Left ventricle myocardium inferior (tissue), 1 donor: ENCODE data around the gene HMGB1. TPM values are rescaled to one million over a fixed set of nuclear protein-coding genes. Genes with fewer than 3 reads are reported as not detected.

Experiments used
- DNase-seq: peaks from one replicate; pipeline ENCODE4 v3.0.0-alpha.2; 2020
- H3K27ac ChIP-seq: fragments of 200-600 bp; replicated peaks from 2 replicates; pipeline ENCODE4 v1.8.0; 2021
- H3K27me3 ChIP-seq: fragments of 200-600 bp; 2 replicates; pipeline ENCODE4 v1.8.0; 2021; ENCODE audit warnings: low read depth
- H3K36me3 ChIP-seq: fragments of 200-600 bp; 2 replicates; pipeline ENCODE4 v1.8.0; 2021
- H3K4me1 ChIP-seq: fragments of 200-600 bp; 2 replicates; pipeline ENCODE4 v1.8.0; 2021
- H3K4me3 ChIP-seq: fragments of 200-600 bp; 2 replicates; pipeline ENCODE4 v1.8.0; 2021; ENCODE audit warnings: mild to moderate bottlenecking, moderate library complexity
- H3K9me3 ChIP-seq: fragments of 200-600 bp; replicated peaks from 2 replicates; pipeline ENCODE4 v1.8.0; 2021
- CTCF ChIP-seq: fragments of 200-600 bp; IDR thresholded peaks from 2 replicates; pipeline ENCODE4 v1.8.0; 2021; ENCODE audit warnings: antibody characterized with exemption, mild to moderate bottlenecking, borderline replicate concordance
- intact Hi-C: fragments of 100-400 bp; cut with micrococcal nuclease; formaldehyde crosslinking; loops from one replicate; pipeline ENCODE4 v1.11.0; 2022
- total RNA-seq: library from RNA; stranded (reverse); fragmentation: NEBNext Ultra II Directional; extraction: Animal tissue kit (Norgen Biotek cat#: 25700); gene quantifications from one replicate; pipeline ENCODE4 v1.2.1, GENCODE V29; 2021
- donor health status: DM: no; HTN: yes; CAD: no; lungs with severe emphysema.

Gene HMGB1
- total RNA-seq, 1 donor from 2014 or later, result 161 TPM

- Histone ChIP-seq H3K27me3 (no peaks in the 10 kb centered on the region), H3K36me3 (no peaks in the 10 kb centered on the region), H3K9me3 (no peaks in the 10 kb centered on the region), H3K4me3 (no peak overlapping the region), H3K27ac (no peak overlapping the region), H3K4me1 (peaks cover 15% of the 10 kb centered on the region)
- intact Hi-C loops, result loop anchor here (10.0 kb wide), 1 partner anchor 47 kb away; the partner anchor contains the start of gene HMGB1
- no peak for DNase-seq
- no peak for TF ChIP-seq CTCF
Observed at GRCh38 chr13:30418075-30418716, 47.5 kb downstream of the HMGB1 start.

DNA sequence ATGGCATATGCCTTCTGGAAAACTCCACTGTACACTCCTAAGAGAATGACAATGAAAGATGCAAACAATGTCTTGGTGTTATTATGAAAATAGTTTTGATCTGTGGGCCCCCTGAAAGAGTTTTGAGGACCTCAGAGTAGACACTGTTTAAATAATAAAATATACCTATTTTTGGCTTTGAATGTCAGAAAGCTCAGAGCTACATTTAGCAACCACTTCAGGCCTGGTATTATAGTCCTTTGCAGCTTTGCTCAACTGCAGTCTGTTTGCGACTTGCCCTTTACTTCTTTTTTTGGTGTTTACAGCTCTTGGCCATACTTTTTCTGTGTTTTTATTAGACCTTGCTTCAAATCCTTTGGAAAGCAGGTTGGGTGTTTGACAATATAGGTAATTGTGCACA is 49.3 kb downstream of the HMGB1 start:
- no peak overlapping the region for H3K27ac ChIP-seq
- H3K4me1 ChIP-seq, result peaks cover 9% of the 10 kb centered on the region
- no peaks in the 10 kb centered on the region for H3K36me3 ChIP-seq
- no peaks in the 10 kb centered on the region for H3K9me3 ChIP-seq
- TF ChIP-seq CTCF, result no peak
- intact Hi-C loops, result loop anchor here (10.0 kb wide), 1 partner anchor 48 kb away; the partner anchor contains the start of gene HMGB1
- no peak for DNase-seq
- H3K4me3 ChIP-seq, result no peak overlapping the region
- H3K27me3 ChIP-seq, result no peaks in the 10 kb centered on the region

GRCh38 chr13:30415430-30416030 is 50.2 kb downstream of the HMGB1 start:
- Histone ChIP-seq H3K4me1 (no peaks in the 10 kb centered on the region), H3K36me3 (no peaks in the 10 kb centered on the region), H3K9me3 (no peaks in the 10 kb centered on the region), H3K27ac (no peak overlapping the region), H3K27me3 (no peaks in the 10 kb centered on the region), H3K4me3 (no peak overlapping the region)
- intact Hi-C loops, result loop anchor here (10.0 kb wide), 1 partner anchor 49 kb away; the partner anchor contains the start of gene HMGB1
- no peak for TF ChIP-seq CTCF
- no peak for DNase-seq

DNA sequence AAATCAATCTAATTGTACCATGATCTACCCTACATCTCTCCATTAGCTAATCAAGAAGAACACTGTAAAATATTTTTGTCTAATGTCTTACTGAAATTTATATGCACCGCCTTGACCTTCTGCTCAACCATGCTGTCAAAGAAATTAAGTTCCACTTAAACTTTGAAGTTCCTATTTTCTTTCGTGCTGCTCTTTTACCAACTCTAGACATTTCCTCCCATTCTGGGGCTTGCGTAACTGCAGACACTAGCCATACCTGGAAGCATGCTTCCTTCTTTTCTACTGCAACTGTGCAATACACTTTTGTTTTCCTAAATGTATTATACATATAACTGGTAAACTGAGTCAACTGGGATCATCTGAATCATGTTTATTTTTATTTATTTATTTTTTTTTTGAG is 51.9 kb downstream of the HMGB1 start:
- intact Hi-C loops, result loop anchor here (10.0 kb wide), 1 partner anchor 51 kb away; the partner anchor contains the start of gene HMGB1
- H3K4me3 ChIP-seq, result no peak overlapping the region
- H3K9me3 ChIP-seq, result no peaks in the 10 kb centered on the region
- H3K36me3 ChIP-seq, result no peaks in the 10 kb centered on the region
- TF ChIP-seq CTCF, result no peak
- no peaks in the 10 kb centered on the region for H3K27me3 ChIP-seq
- no peak for DNase-seq
- peaks cover 16% of the 10 kb centered on the region for H3K4me1 ChIP-seq
- H3K27ac ChIP-seq, result no peak overlapping the region

DNA sequence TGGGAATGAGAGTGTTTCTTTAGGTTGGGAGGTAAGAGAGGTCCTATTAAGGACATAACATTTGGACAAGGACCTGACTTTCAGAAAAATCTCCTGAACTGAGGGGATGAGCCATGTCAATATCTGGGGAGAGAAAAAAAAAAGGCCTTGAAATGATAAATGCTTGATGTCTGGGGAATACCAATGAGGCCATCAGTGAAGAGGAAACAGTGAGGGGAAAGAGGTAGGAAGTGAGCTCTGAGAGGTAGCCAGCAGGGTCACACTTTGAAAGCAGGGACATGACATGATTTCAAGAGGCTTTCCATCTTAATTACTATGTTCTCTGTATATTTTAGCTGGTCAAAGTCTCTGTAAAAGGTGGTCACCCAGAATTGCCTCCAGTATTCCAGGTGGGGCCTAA is 53.4 kb downstream of the HMGB1 start:
- intact Hi-C loops, result loop anchor here (10.0 kb wide), 1 partner anchor 52 kb away; the partner anchor contains the start of gene HMGB1
- Histone ChIP-seq H3K36me3 (no peaks in the 10 kb centered on the region), H3K4me1 (peaks cover 24% of the 10 kb centered on the region), H3K27ac (no peak overlapping the region), H3K9me3 (no peaks in the 10 kb centered on the region), H3K4me3 (no peak overlapping the region), H3K27me3 (no peaks in the 10 kb centered on the region)
- DNase-seq, result no peak
- TF ChIP-seq CTCF, result no peak
